HG03521 (cell line): ENCODE results near the gene PLEKHB1.

Experiments
- ATAC-seq: cut with Tn5 transposase; IDR thresholded peaks from one replicate; pipeline ENCODE4 v1.9.1; 2021; ENCODE audit warnings: mild to moderate bottlenecking, moderate library complexity; ENCODE audit not compliant: unreplicated experiment

The PLEKHB1 gene

GRCh38 chr11:73648121-73648520 lies 1.7 kb downstream of the PLEKHB1 start:
- ATAC-seq: no peak

- ATAC-seq: no peak
These were observed 2.2 kb downstream of the PLEKHB1 start for GRCh38 chr11:73648571-73649046.

GRCh38 chr11:73649206-73649605 lies 2.8 kb downstream of the PLEKHB1 start:
- no peak for ATAC-seq

- no peak for ATAC-seq
These were observed 4.0 kb downstream of the PLEKHB1 start for GRCh38 chr11:73650400-73650799.

GRCh38 chr11:73651252-73651651 lies 4.9 kb downstream of the PLEKHB1 start:
- no peak for ATAC-seq

- ATAC-seq: no peak
These were observed 5.3 kb downstream of the PLEKHB1 start for GRCh38 chr11:73651661-73652045.

- ATAC-seq: no peak
These were observed 5.8 kb downstream of the PLEKHB1 start for GRCh38 chr11:73652046-73652730.

- no peak for ATAC-seq
These were observed 6.6 kb downstream of the PLEKHB1 start for GRCh38 chr11:73652856-73653559.

- no peak for ATAC-seq
These were observed 7.6 kb downstream of the PLEKHB1 start for GRCh38 chr11:73653996-73654395.

GRCh38 chr11:73654482-73655021 lies 8.2 kb downstream of the PLEKHB1 start:
- no peak for ATAC-seq

- ATAC-seq: no peak
These were observed 9.3 kb downstream of the PLEKHB1 start for GRCh38 chr11:73655686-73656085.

- ATAC-seq: no peak
These were observed 10.6 kb downstream of the PLEKHB1 start for GRCh38 chr11:73656985-73657384.

- no peak for ATAC-seq
These were observed 13.6 kb downstream of the PLEKHB1 start for GRCh38 chr11:73659961-73660360.

GRCh38 chr11:73660497-73661034 lies 14.2 kb downstream of the PLEKHB1 start:
- ATAC-seq: no peak

- peak; percentile 88 for ATAC-seq
These were observed 14.8 kb downstream of the PLEKHB1 start for GRCh38 chr11:73661035-73661628.

- ATAC-seq: no peak
These were observed 16.2 kb downstream of the PLEKHB1 start for GRCh38 chr11:73662445-73663157.

GRCh38 chr11:73663604-73664495 lies 17.5 kb downstream of the PLEKHB1 start:
- no peak for ATAC-seq

GRCh38 chr11:73664877-73665276 lies 18.5 kb downstream of the PLEKHB1 start:
- no peak for ATAC-seq

GRCh38 chr11:73667891-73668290 lies 21.5 kb downstream of the PLEKHB1 start:
- ATAC-seq: no peak

GRCh38 chr11:73670808-73671207 lies 24.4 kb downstream of the PLEKHB1 start:
- no peak for ATAC-seq
